Stomach (tissue), 4 donors: ENCODE results near the gene CD19.
"Not testable (repeated sequence)": the region's sequence is repeated elsewhere in the genome, so short reads cannot be mapped to it uniquely, and the experiment has no call there.

Source experiments
- CTCF ChIP-seq, 7 experiments: fragments of 450-650 bp in 4 of 7; fragments of 200-600 bp in 3 of 7; sonication (generic) in 3 of 7; IDR thresholded peaks; one replicate each; pipeline ENCODE4 v1.5.1; 2016 to 2019; ENCODE audit warnings: antibody characterized with exemption in 7 of 7, control low read depth in 2 of 7, mild to moderate bottlenecking in 1 of 7
- EP300 ChIP-seq: sonication (generic); formaldehyde crosslinking; IDR thresholded peaks from one replicate; pipeline ENCODE4 v1.6.1; 2017; ENCODE audit warnings: antibody characterized with exemption
- POLR2A ChIP-seq, 4 donors: fragments of 450-650 bp; IDR thresholded peaks; one replicate each; pipeline ENCODE4 v1.6.1; 2016; ENCODE audit warnings: antibody characterized with exemption in 4 of 4, control low read depth in 2 of 4, mild to moderate bottlenecking in 1 of 4, moderate library complexity in 1 of 4
- POLR2AphosphoS5 ChIP-seq, 3 donors: sonication (generic); formaldehyde crosslinking; IDR thresholded peaks; one replicate each; pipeline ENCODE4 v1.6.1; 2016; ENCODE audit warnings: antibody characterized with exemption in 3 of 3

- TF ChIP-seq CTCF (IDR thresholded peaks at IDR 0.05); EP300; POLR2A (IDR thresholded peaks at IDR 0.05); POLR2AphosphoS5 (IDR thresholded peaks at IDR 0.05): not testable (repeated sequence)
These were observed 8.1 kb downstream of the CD19 start for GRCh38 chr16:28939825-28940224.
